Measurements from ENCODE around the gene CACNA1A. TPM values are rescaled to one million over a fixed set of nuclear protein-coding genes. Genes with fewer than 3 reads are reported as not detected.

The CACNA1A gene
- polyA plus RNA-seq, 1 donor (not counting 4 experiments of a cell fraction or from before 2014, with no cell fraction given) = not detected

DNA sequence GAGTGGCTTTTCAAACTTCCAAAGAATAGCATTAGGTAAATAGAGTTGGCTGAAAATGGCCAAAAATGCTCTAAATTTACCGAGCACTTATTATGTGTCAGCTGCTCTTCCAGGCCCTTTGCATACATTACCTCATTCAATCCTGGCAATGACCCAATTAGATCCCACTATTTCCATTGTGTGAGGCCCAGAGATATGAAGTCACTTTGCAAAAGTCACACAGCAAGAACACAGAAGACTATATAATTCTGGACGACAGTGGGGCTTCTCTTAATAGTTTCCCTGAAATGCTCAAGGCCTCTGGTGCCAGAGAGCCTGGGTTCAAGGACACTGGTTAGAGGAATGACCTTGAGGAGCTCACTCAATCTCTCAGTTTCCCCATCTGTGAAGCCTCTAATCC is 209.3 kb downstream of the CACNA1A start:
- Histone ChIP-seq H3K27me3 (ENCODE audit: control insufficient read depth, extremely low read depth, insufficient read depth, low read length) (peaks cover 8% of the 10 kb centered on the region), H2AFZ (ENCODE audit: control insufficient read depth, low read length) (no peak overlapping the region), H3K36me3 (ENCODE audit: control insufficient read depth in 2 of 2, extremely low read depth in 1 of 2, insufficient read depth in 2 of 2, low read length in 2 of 2) (no peaks in the 10 kb centered on the region), H3K9me3 (ENCODE audit: control insufficient read depth, low read depth, low read length) (no peaks in the 10 kb centered on the region), H4K20me1 (ENCODE audit: control insufficient read depth, extremely low read depth, insufficient read depth, low read length) (no peaks in the 10 kb centered on the region), H3K79me2 (ENCODE audit: control insufficient read depth, insufficient read depth, low read length) (no peaks in the 10 kb centered on the region), H3K4me2 (ENCODE audit: control insufficient read depth, extremely low read depth, insufficient read depth, low read depth, low read length) (no peak overlapping the region), H3K4me3 (ENCODE audit: control insufficient read depth in 2 of 3, extremely low read depth in 1 of 3, insufficient read depth in 2 of 3, low read depth in 1 of 3, low read length in 3 of 3) (no peak overlapping the region), H3K27ac (ENCODE audit: control insufficient read depth, insufficient read depth, low read length) (no peak overlapping the region), H3K4me1 (ENCODE audit: control insufficient read depth, extremely low read depth, insufficient read depth, low read length) (no peaks in the 10 kb centered on the region), H3K9ac (ENCODE audit: control insufficient read depth, extremely low read depth, insufficient read depth, low read length) (no peak overlapping the region), H3K9me1 (ENCODE audit: control insufficient read depth, extremely low read depth, insufficient read depth, low read length) (no peaks in the 10 kb centered on the region)
- no peak for FAIRE-seq
- dilution Hi-C loops (cut with MboI; ENCODE audit: extremely low pct_ligation_motif_present, low sequenced_read_pairs) = no loop called here
- DNase-seq (ENCODE audit: low read depth, low spot score) = no peak
- TF ChIP-seq, protein P1, sequence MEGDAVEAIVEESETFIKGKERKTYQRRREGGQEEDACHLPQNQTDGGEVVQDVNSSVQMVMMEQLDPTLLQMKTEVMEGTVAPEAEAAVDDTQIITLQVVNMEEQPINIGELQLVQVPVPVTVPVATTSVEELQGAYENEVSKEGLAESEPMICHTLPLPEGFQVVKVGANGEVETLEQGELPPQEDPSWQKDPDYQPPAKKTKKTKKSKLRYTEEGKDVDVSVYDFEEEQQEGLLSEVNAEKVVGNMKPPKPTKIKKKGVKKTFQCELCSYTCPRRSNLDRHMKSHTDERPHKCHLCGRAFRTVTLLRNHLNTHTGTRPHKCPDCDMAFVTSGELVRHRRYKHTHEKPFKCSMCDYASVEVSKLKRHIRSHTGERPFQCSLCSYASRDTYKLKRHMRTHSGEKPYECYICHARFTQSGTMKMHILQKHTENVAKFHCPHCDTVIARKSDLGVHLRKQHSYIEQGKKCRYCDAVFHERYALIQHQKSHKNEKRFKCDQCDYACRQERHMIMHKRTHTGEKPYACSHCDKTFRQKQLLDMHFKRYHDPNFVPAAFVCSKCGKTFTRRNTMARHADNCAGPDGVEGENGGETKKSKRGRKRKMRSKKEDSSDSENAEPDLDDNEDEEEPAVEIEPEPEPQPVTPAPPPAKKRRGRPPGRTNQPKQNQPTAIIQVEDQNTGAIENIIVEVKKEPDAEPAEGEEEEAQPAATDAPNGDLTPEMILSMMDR (optimal IDR thresholded peaks at IDR 0.05 in 1 of 3, IDR thresholded peaks at IDR 0.05 in 1 of 3, conservative IDR thresholded peaks at IDR 0.05 in 1 of 3; ENCODE audit: extremely low read depth in 1 of 3, insufficient read depth in 2 of 3, low read length in 3 of 3) = no peak
- no peak for TF ChIP-seq EZH2 (IDR thresholded peaks at IDR 0.05; ENCODE audit: low read length)

DNA sequence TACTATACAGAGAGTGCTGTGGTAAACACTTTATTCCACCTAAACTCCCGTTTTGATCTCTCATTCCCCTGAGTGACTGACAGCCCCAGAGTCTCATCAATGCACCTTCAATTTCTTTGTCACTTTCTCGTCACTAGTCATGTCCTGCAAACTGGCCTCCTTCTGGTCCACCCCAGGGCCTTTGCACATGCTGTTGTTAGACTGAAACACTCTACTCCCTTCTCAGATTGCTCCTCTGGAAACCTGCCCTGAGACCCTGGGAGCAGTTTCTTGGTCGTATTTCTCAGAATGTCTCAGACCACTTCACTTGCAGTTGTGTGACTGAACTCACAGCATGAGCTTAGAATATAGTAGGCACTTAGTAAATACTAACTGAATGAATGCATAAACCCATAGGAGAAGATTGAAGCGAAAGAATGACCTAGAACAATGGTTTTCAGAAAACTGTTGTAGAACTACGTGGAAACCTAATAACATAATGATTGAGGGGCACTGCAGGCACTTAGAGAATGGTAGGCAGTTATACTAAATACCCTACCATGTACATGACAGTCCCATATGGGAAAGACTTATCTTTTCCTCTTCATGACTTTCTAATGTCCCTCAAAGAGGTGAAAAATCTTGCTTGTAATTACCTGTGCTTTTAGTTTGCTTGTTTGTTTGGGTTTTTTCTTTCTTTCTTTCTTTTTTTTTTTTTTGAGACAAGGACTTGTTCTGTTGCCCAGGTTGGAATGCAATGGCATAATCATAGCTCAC is 211.3 kb downstream of the CACNA1A start:
- Histone ChIP-seq H3K27me3 (ENCODE audit: control insufficient read depth, extremely low read depth, insufficient read depth, low read length) (peaks cover 8% of the 10 kb centered on the region), H3K4me3 (ENCODE audit: control insufficient read depth in 2 of 3, extremely low read depth in 1 of 3, insufficient read depth in 2 of 3, low read depth in 1 of 3, low read length in 3 of 3) (no peak overlapping the region), H3K9ac (ENCODE audit: control insufficient read depth, extremely low read depth, insufficient read depth, low read length) (no peak overlapping the region), H2AFZ (ENCODE audit: control insufficient read depth, low read length) (no peak overlapping the region), H3K79me2 (ENCODE audit: control insufficient read depth, insufficient read depth, low read length) (no peaks in the 10 kb centered on the region), H3K4me1 (ENCODE audit: control insufficient read depth, extremely low read depth, insufficient read depth, low read length) (no peaks in the 10 kb centered on the region), H3K36me3 (ENCODE audit: control insufficient read depth in 2 of 2, extremely low read depth in 1 of 2, insufficient read depth in 2 of 2, low read length in 2 of 2) (no peaks in the 10 kb centered on the region), H3K4me2 (ENCODE audit: control insufficient read depth, extremely low read depth, insufficient read depth, low read depth, low read length) (no peak overlapping the region), H4K20me1 (ENCODE audit: control insufficient read depth, extremely low read depth, insufficient read depth, low read length) (no peaks in the 10 kb centered on the region), H3K9me3 (ENCODE audit: control insufficient read depth, low read depth, low read length) (no peaks in the 10 kb centered on the region), H3K27ac (ENCODE audit: control insufficient read depth, insufficient read depth, low read length) (no peak overlapping the region), H3K9me1 (ENCODE audit: control insufficient read depth, extremely low read depth, insufficient read depth, low read length) (no peaks in the 10 kb centered on the region)
- DNase-seq (ENCODE audit: low read depth, low spot score) = no peak
- dilution Hi-C loops (cut with MboI; ENCODE audit: extremely low pct_ligation_motif_present, low sequenced_read_pairs) = no loop called here
- no peak for FAIRE-seq
- TF ChIP-seq, protein P1 (optimal IDR thresholded peaks at IDR 0.05 in 1 of 3, IDR thresholded peaks at IDR 0.05 in 1 of 3, conservative IDR thresholded peaks at IDR 0.05 in 1 of 3; ENCODE audit: extremely low read depth in 1 of 3, insufficient read depth in 2 of 3, low read length in 3 of 3) = no peak
- TF ChIP-seq EZH2 (IDR thresholded peaks at IDR 0.05; ENCODE audit: low read length) = no peak

Measured in keratinocyte (primary cell).